Measurements from ENCODE around the gene ERBB4. TPM values are rescaled to one million over a fixed set of nuclear protein-coding genes. Genes with fewer than 3 reads are reported as not detected.

ERBB4 gene
- total and polyA plus RNA-seq, 7 donors: 0.07 to 7.5 (median 2.0) TPM

DNA sequence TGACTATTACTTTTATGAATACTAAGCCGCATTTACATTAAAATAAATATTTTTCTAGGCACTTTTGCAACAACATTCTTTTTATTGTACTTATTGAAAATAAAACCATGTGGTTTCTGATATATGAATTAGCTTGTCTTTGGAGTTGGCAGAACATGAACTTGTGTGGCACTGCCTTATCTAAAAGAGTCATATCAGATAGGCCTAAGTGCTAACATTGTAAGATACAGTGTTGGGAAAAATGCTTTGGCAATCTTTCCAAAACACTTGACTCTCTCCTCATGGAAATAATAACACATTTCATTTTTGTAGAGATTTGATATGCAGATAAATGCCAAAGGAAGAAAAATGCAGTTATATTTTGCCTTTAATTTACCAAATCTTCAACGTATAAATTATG, 191.7 kb downstream of the ERBB4 start:
- no peaks in the 10 kb centered on the region for H3K9me3 ChIP-seq
- H3K4me3 ChIP-seq: no peak overlapping the region
- TF ChIP-seq, protein P1, sequence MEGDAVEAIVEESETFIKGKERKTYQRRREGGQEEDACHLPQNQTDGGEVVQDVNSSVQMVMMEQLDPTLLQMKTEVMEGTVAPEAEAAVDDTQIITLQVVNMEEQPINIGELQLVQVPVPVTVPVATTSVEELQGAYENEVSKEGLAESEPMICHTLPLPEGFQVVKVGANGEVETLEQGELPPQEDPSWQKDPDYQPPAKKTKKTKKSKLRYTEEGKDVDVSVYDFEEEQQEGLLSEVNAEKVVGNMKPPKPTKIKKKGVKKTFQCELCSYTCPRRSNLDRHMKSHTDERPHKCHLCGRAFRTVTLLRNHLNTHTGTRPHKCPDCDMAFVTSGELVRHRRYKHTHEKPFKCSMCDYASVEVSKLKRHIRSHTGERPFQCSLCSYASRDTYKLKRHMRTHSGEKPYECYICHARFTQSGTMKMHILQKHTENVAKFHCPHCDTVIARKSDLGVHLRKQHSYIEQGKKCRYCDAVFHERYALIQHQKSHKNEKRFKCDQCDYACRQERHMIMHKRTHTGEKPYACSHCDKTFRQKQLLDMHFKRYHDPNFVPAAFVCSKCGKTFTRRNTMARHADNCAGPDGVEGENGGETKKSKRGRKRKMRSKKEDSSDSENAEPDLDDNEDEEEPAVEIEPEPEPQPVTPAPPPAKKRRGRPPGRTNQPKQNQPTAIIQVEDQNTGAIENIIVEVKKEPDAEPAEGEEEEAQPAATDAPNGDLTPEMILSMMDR (IDR thresholded peaks at IDR 0.05): no peak
- DNase-seq (no peak), ATAC-seq (no peak)
- 35 to 64% (median 47%) methylated on average over 2 of the region's 2 CpGs for WGBS, 3 donors
- no peaks in the 10 kb centered on the region for H3K4me1 ChIP-seq
- H3K27me3 ChIP-seq (ENCODE audit: insufficient read depth in 3 of 3, low read length in 2 of 3): no peaks in the 10 kb centered on the region
- H3K27ac ChIP-seq: no peak overlapping the region
- intact Hi-C loops (cut with DNase I): no loop called here
- no peaks in the 10 kb centered on the region for H3K36me3 ChIP-seq (ENCODE audit: insufficient read depth in 1 of 2, low read depth in 1 of 2)

DNA sequence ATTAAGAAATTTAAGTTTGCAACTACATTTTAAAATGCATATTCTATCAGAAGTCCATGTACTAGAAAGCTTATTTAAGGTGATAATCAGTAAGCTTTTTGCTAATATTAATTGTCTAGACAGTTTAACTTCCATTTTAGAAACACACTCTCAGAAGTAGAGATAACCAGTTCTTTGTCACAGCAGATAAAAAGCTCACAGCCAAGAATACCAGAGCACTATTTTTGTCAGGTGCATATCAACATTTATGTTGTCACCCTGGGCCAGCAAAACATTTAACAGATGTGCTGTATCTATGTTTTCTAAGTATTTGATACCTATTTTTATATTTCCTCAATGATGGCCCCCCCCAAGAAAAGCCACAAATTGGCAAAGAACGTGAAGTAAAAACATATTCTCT, 192.6 kb downstream of the ERBB4 start:
- DNase-seq (no peak), ATAC-seq (no peak)
- H3K36me3 ChIP-seq (ENCODE audit: insufficient read depth in 1 of 2, low read depth in 1 of 2): no peaks in the 10 kb centered on the region
- H3K27me3 ChIP-seq (ENCODE audit: insufficient read depth in 3 of 3, low read length in 2 of 3): no peaks in the 10 kb centered on the region
- no peak overlapping the region for H3K27ac ChIP-seq
- intact Hi-C loops (cut with DNase I): no loop called here
- WGBS, 3 donors: 0 to 3% (median 0%) methylated on average over 1 of the region's 1 CpG
- no peaks in the 10 kb centered on the region for H3K9me3 ChIP-seq
- TF ChIP-seq, protein P1 (IDR thresholded peaks at IDR 0.05): no peak
- no peak overlapping the region for H3K4me3 ChIP-seq
- H3K4me1 ChIP-seq: no peaks in the 10 kb centered on the region

DNA sequence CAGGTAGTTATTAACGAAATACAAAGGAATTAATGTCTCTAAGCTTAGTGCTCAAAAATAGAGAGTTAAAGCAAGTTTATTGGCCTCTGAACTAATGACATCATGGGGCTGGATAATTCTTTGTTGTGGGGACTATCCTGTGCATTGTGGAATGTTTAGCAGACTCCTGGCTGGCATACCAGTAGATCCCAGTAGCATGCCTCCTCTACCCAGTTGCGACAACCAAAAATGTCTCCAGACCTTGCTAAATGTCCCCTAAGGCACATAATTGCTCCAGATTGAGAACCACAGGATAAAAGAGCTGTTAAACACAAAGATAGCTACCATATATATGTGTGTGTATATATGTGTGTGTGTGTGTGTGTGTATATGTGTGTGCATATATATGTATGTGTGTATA, 194.5 kb downstream of the ERBB4 start:
- WGBS, 3 donors: 89 to 92% (median 90%) methylated on average over 2 of the region's 2 CpGs
- TF ChIP-seq, protein P1 (IDR thresholded peaks at IDR 0.05): no peak
- Histone ChIP-seq H3K4me3 (no peak overlapping the region), H3K4me1 (no peaks in the 10 kb centered on the region), H3K36me3 (ENCODE audit: insufficient read depth in 1 of 2, low read depth in 1 of 2) (no peaks in the 10 kb centered on the region), H3K27ac (no peak overlapping the region), H3K27me3 (ENCODE audit: insufficient read depth in 3 of 3, low read length in 2 of 3) (no peaks in the 10 kb centered on the region), H3K9me3 (no peaks in the 10 kb centered on the region)
- intact Hi-C loops (cut with DNase I): no loop called here
- DNase-seq (no peak), ATAC-seq (no peak)

GRCh38 chr2:212343167-212343566, 195.4 kb downstream of the ERBB4 start:
- WGBS, 3 donors: 81 to 87% (median 84%) methylated on average over 2 of the region's 2 CpGs
- Histone ChIP-seq H3K27me3 (ENCODE audit: insufficient read depth in 3 of 3, low read length in 2 of 3) (no peaks in the 10 kb centered on the region), H3K36me3 (ENCODE audit: insufficient read depth in 1 of 2, low read depth in 1 of 2) (no peaks in the 10 kb centered on the region), H3K27ac (no peak overlapping the region), H3K4me1 (no peaks in the 10 kb centered on the region), H3K9me3 (no peaks in the 10 kb centered on the region), H3K4me3 (no peak overlapping the region)
- intact Hi-C loops (cut with DNase I): no loop called here
- TF ChIP-seq, protein P1 (IDR thresholded peaks at IDR 0.05): no peak
- DNase-seq (no peak), ATAC-seq (no peak)
